Measurements from ENCODE around the gene ADAMTS15. TPM values are rescaled to one million over a fixed set of nuclear protein-coding genes. Genes with fewer than 3 reads are reported as not detected.

The ADAMTS15 gene
- total and polyA plus RNA-seq, 12 donors = 7.7 to 49.4 (median 16.4) TPM

- H3K36me3 ChIP-seq = no peaks in the 10 kb centered on the region
- H3K4me1 ChIP-seq = peaks cover under 1 to 15% (median 7%) of the 10 kb centered on the region in 9 donors
- intact Hi-C loops (cut with DNase I) = loop anchor here in 2 of 10 donors (5.0 to 10.0 kb wide), 2 partner anchors 207 to 209 kb away; no protein-coding TSS in a partner anchor
- TF ChIP-seq, protein P1, sequence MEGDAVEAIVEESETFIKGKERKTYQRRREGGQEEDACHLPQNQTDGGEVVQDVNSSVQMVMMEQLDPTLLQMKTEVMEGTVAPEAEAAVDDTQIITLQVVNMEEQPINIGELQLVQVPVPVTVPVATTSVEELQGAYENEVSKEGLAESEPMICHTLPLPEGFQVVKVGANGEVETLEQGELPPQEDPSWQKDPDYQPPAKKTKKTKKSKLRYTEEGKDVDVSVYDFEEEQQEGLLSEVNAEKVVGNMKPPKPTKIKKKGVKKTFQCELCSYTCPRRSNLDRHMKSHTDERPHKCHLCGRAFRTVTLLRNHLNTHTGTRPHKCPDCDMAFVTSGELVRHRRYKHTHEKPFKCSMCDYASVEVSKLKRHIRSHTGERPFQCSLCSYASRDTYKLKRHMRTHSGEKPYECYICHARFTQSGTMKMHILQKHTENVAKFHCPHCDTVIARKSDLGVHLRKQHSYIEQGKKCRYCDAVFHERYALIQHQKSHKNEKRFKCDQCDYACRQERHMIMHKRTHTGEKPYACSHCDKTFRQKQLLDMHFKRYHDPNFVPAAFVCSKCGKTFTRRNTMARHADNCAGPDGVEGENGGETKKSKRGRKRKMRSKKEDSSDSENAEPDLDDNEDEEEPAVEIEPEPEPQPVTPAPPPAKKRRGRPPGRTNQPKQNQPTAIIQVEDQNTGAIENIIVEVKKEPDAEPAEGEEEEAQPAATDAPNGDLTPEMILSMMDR (IDR thresholded peaks at IDR 0.05) = no peak
- H3K4me3 ChIP-seq = no peak overlapping the region
- H3K9me3 ChIP-seq = no peaks in the 10 kb centered on the region
- no peak overlapping the region for H3K27ac ChIP-seq
- DNase-seq (no peak), ATAC-seq (no peak)
- H3K27me3 ChIP-seq = peaks cover 0 to 24% (median 7%) of the 10 kb centered on the region in 7 donors
- 86 to 92% methylated on average over 8 of the region's 8 CpGs for WGBS, 2 donors
Observed at GRCh38 chr11:130421697-130422096, 26.7 kb upstream of the ADAMTS15 start.

GRCh38 chr11:130422251-130422995, 26.0 kb upstream of the ADAMTS15 start:
- ATAC-seq = no peak

DNA sequence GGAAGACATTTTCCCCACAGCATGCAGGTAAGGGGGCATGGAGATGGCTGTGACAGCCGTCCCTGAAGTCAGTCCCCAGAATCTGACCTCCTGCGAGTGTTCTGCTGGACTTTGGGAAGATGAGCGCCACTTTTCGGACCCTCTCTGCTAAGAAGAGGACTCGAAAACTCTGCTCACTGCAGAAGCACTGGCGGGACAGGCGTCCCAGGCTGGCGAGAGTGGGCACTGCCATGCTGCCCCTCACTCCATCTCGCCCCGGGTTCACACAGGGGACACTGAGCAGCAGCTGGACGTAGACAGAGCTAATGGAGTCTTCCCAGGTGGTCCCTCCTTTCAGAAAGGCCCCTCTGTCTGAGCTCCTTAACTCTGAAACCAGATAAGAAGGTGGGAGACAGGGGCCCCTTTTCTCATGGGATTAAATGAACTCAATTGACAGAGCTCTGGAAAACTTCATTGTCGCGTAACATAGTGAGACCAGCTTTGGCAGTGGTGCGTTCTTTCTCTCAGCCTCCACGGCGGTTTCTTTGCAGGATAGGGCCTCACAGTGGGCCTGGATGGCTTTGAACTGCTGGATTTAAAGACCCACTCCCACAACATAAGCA, 24.8 kb upstream of the ADAMTS15 start:
- H3K36me3 ChIP-seq = no peaks in the 10 kb centered on the region
- no peaks in the 10 kb centered on the region for H3K9me3 ChIP-seq
- H3K4me3 ChIP-seq = no peak overlapping the region
- DNase-seq (no peak), ATAC-seq (no peak)
- intact Hi-C loops (cut with DNase I) = loop anchor here in 2 of 10 donors (5.0 to 10.0 kb wide), 2 partner anchors 209 to 211 kb away; no protein-coding TSS in a partner anchor
- peaks cover 0 to 41% (median 21%) of the 10 kb centered on the region in 7 donors for H3K27me3 ChIP-seq
- 75 to 77% methylated on average over 16 of the region's 16 CpGs for WGBS, 2 donors
- TF ChIP-seq, protein P1 (IDR thresholded peaks at IDR 0.05) = no peak
- H3K27ac ChIP-seq = no peak overlapping the region
- H3K4me1 ChIP-seq = peaks cover 9 to 29% (median 19%) of the 10 kb centered on the region in 9 donors

More at GRCh38 chr11:130422251-130422995, 26.0 kb upstream of the ADAMTS15 start:
- H3K4me1 ChIP-seq = peaks cover 4 to 23% (median 13%) of the 10 kb centered on the region in 9 donors
- intact Hi-C loops (cut with DNase I) = loop anchor here in 2 of 10 donors (5.0 to 10.0 kb wide), 2 partner anchors 208 to 210 kb away; no protein-coding TSS in a partner anchor
- H3K27me3 ChIP-seq = peaks cover 0 to 31% (median 14%) of the 10 kb centered on the region in 7 donors
- H3K9me3 ChIP-seq = no peaks in the 10 kb centered on the region
- H3K4me3 ChIP-seq = no peak overlapping the region
- no peaks in the 10 kb centered on the region for H3K36me3 ChIP-seq
- no peak for DNase-seq
- no peak overlapping the region for H3K27ac ChIP-seq
- WGBS, 2 donors = 88 to 93% methylated on average over 22 of the region's 22 CpGs
- TF ChIP-seq, protein P1 (IDR thresholded peaks at IDR 0.05) = no peak

GRCh38 chr11:130424613-130425140, 23.8 kb upstream of the ADAMTS15 start:
- Histone ChIP-seq H3K9me3 (no peaks in the 10 kb centered on the region), H3K4me3 (no peak overlapping the region), H3K36me3 (no peaks in the 10 kb centered on the region), H3K27ac (no peak overlapping the region), H3K4me1 (peaks cover 9 to 31% (median 22%) of the 10 kb centered on the region in 9 donors), H3K27me3 (peaks cover 0 to 52% (median 24%) of the 10 kb centered on the region in 7 donors)
- WGBS, 2 donors = 94 to 95% methylated on average over 14 of the region's 14 CpGs
- DNase-seq = no peak
- intact Hi-C loops (cut with DNase I) = loop anchor here in 4 of 10 donors (5.0 to 10.0 kb wide), 2 partner anchors 210 to 212 kb away; no protein-coding TSS in a partner anchor
- no peak for ATAC-seq
- TF ChIP-seq, protein P1 (IDR thresholded peaks at IDR 0.05) = no peak

All from heart right ventricle (tissue), 16 donors.